Osteocyte (in vitro differentiated cells): ENCODE data around the gene H3-3A. TPM values are rescaled to one million over a fixed set of nuclear protein-coding genes. Genes with fewer than 3 reads are reported as not detected.
A peak's percentile ranks its signal among the peaks of the same experiment; 100 is the strongest.

Experiments
- DNase-seq: peaks from one replicate; pipeline ENCODE4 v3.0.0; 2021; ENCODE audit warnings: mixed read lengths; ENCODE audit not compliant: unreplicated experiment; ENCODE audit errors: extremely low spot score
- H3K27ac Mint-ChIP-seq: one replicate; pipeline ENCODE4 v1.8.0; 2021; ENCODE audit warnings: mild to moderate bottlenecking, mixed read lengths; ENCODE audit not compliant: unreplicated experiment
- H3K27me3 Mint-ChIP-seq: one replicate; pipeline ENCODE4 v1.8.0; 2021; ENCODE audit warnings: mixed read lengths; ENCODE audit not compliant: unreplicated experiment
- H3K36me3 Mint-ChIP-seq: one replicate; pipeline ENCODE4 v1.8.0; 2021; ENCODE audit warnings: mixed read lengths; ENCODE audit not compliant: unreplicated experiment
- H3K4me1 Mint-ChIP-seq: one replicate; pipeline ENCODE4 v1.8.0; 2021; ENCODE audit warnings: mixed read lengths; ENCODE audit not compliant: unreplicated experiment
- H3K4me3 Mint-ChIP-seq: one replicate; pipeline ENCODE4 v1.8.0; 2021; ENCODE audit warnings: mild to moderate bottlenecking, moderate library complexity, mixed read lengths; ENCODE audit not compliant: unreplicated experiment
- H3K9me3 Mint-ChIP-seq: one replicate; pipeline ENCODE4 v1.8.0; 2021; ENCODE audit warnings: mixed read lengths; ENCODE audit not compliant: unreplicated experiment
- total RNA-seq: library from RNA; stranded (reverse); gene quantifications from 2 replicates; pipeline ENCODE4 v1.2.1, GENCODE V29; 2021
- TF ChIP-seq, protein P1 (sequence below): fragments of 200-600 bp; sonication (generic); IDR thresholded peaks from 2 replicates; pipeline ENCODE4 v1.5.0; 2021; ENCODE audit warnings: antibody characterized with exemption, mild to moderate bottlenecking, moderate library complexity

H3-3A gene
- total RNA-seq, 1 donor from 2014 or later, result 524 TPM

- Mint-ChIP-seq H3K9me3 (no peaks in the 10 kb centered on the region), H3K27me3 (peaks cover 7% of the 10 kb centered on the region), H3K36me3 (no peaks in the 10 kb centered on the region), H3K27ac (no peak overlapping the region), H3K4me1 (no peaks in the 10 kb centered on the region), H3K4me3 (no peak overlapping the region)
- DNase-seq, result peak; percentile 13
- TF ChIP-seq, protein P1, sequence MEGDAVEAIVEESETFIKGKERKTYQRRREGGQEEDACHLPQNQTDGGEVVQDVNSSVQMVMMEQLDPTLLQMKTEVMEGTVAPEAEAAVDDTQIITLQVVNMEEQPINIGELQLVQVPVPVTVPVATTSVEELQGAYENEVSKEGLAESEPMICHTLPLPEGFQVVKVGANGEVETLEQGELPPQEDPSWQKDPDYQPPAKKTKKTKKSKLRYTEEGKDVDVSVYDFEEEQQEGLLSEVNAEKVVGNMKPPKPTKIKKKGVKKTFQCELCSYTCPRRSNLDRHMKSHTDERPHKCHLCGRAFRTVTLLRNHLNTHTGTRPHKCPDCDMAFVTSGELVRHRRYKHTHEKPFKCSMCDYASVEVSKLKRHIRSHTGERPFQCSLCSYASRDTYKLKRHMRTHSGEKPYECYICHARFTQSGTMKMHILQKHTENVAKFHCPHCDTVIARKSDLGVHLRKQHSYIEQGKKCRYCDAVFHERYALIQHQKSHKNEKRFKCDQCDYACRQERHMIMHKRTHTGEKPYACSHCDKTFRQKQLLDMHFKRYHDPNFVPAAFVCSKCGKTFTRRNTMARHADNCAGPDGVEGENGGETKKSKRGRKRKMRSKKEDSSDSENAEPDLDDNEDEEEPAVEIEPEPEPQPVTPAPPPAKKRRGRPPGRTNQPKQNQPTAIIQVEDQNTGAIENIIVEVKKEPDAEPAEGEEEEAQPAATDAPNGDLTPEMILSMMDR, result no peak
These were observed 12.4 kb upstream of the H3-3A start for GRCh38 chr1:226050133-226050532.

- Mint-ChIP-seq H3K27ac (no peak overlapping the region), H3K4me1 (no peaks in the 10 kb centered on the region), H3K9me3 (no peaks in the 10 kb centered on the region), H3K27me3 (peaks cover 7% of the 10 kb centered on the region), H3K36me3 (peaks cover 2% of the 10 kb centered on the region), H3K4me3 (no peak overlapping the region)
- peak; percentile 21 for DNase-seq
- TF ChIP-seq, protein P1, result no peak
These were observed 11.2 kb upstream of the H3-3A start for GRCh38 chr1:226051365-226051764.

- Mint-ChIP-seq H3K27ac (no peak overlapping the region), H3K9me3 (no peaks in the 10 kb centered on the region), H3K27me3 (peaks cover 2% of the 10 kb centered on the region), H3K36me3 (peaks cover 4% of the 10 kb centered on the region), H3K4me1 (no peaks in the 10 kb centered on the region), H3K4me3 (no peak overlapping the region)
- TF ChIP-seq, protein P1, result no peak
- no peak for DNase-seq
These were observed 10.5 kb upstream of the H3-3A start for GRCh38 chr1:226052061-226052460.

DNA sequence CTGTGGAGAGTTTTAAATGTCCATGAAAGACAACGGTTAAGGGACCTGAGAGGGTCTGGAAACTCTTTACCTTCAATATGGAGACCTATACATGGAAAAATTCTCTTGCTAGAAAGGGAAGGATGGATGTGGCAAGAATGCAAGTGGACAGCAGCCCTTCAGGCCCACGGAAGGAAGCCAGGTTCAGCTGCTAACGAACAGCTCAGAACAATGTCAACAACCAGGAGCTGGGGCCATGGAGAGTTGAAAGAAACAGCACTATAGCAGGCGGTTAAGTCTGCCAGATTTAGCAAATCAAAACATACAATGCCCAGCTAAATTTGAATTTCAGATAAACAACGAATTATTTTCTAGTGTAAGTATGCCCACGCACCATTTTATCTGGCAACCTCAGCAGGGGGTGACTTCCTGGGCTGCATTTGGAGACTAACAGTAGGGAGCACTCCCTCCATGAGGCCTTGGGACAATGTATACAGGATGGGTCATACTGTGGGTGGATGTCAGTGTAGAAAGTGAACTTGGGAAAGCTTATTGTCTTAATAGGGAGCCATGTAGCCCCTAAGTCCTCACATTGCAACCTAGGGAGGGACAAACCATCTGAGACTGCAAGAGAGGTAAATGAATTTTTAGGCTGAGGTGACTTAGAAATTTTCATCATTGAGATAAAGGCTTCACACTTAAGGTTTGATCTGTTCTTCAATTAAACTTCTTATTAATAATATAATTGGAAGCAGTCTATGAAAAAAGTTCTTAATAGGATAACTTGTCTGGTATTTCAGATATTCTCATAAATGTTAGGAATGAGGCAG is 7.8 kb upstream of the H3-3A start:
- Mint-ChIP-seq H3K4me1 (no peaks in the 10 kb centered on the region), H3K36me3 (peaks cover 12% of the 10 kb centered on the region), H3K27me3 (no peaks in the 10 kb centered on the region), H3K9me3 (no peaks in the 10 kb centered on the region), H3K4me3 (no peak overlapping the region), H3K27ac (no peak overlapping the region)
- TF ChIP-seq, protein P1, result no peak
- peak; percentile 48 for DNase-seq

- TF ChIP-seq, protein P1, result no peak
- no peak overlapping the region for H3K27ac Mint-ChIP-seq
- no peaks in the 10 kb centered on the region for H3K9me3 Mint-ChIP-seq
- no peak for DNase-seq
- no peak overlapping the region for H3K4me3 Mint-ChIP-seq
- peaks cover 15% of the 10 kb centered on the region for H3K36me3 Mint-ChIP-seq
- no peaks in the 10 kb centered on the region for H3K27me3 Mint-ChIP-seq
- peaks cover 12% of the 10 kb centered on the region for H3K4me1 Mint-ChIP-seq
These were observed 2.8 kb upstream of the H3-3A start for GRCh38 chr1:226059709-226060108.
